H1 (cell line): Measurements from ENCODE around the gene PALM3. TPM values are rescaled to one million over a fixed set of nuclear protein-coding genes. Genes with fewer than 3 reads are reported as not detected.

Experiments
- CTCF ChIA-PET: fragments of 300-600 bp; sonication (Branson Sonifier 250); formaldehyde crosslinking; loops from one replicate; lab custom pipeline; 2021; ENCODE audit not compliant: partially characterized antibody; lab: Charles Lee
- POLR2A ChIA-PET: fragments of 300-600 bp; sonication (Branson Sonifier 250); formaldehyde crosslinking; loops from one replicate; lab custom pipeline; 2021; ENCODE audit warnings: inconsistent platforms; ENCODE audit not compliant: partially characterized antibody; lab: Charles Lee
- DNase-seq, 2 experiments: peaks; one replicate each; pipeline versions ENCODE4 v3.0.0 to v3.0.0-alpha.2; 2010 to 2022; ENCODE audit warnings: low spot score in 2 of 2, low read depth in 1 of 2, mixed read lengths in 1 of 2
- FAIRE-seq: peaks from 2 replicates; lab custom pipeline; 2011; peaks lifted over from hg19 to GRCh38; lab: Jason Lieb, UNC
- H2AFZ ChIP-seq: 2 replicates; pipeline ENCODE4 v1.8.1; 2012; ENCODE audit warnings: low read length, inconsistent platforms
- H2AK5ac ChIP-seq: 2 replicates; pipeline ENCODE4 v1.6.1; 2013; ENCODE audit warnings: low read depth, low read length
- H2BK120ac ChIP-seq: replicated peaks from 2 replicates; pipeline ENCODE3; 2013; ENCODE audit warnings: low read depth, low read length, inconsistent platforms
- H2BK12ac ChIP-seq: 2 replicates; pipeline ENCODE4 v1.6.1; 2013; ENCODE audit warnings: low read depth, low read length
- H2BK15ac ChIP-seq: 2 replicates; pipeline ENCODE4 v1.6.1; 2013; ENCODE audit warnings: low read length
- H2BK20ac ChIP-seq: 2 replicates; pipeline ENCODE4 v1.6.1; 2013; ENCODE audit warnings: low read length
- H2BK5ac ChIP-seq: 2 replicates; pipeline ENCODE4 v1.6.1; 2013; ENCODE audit warnings: low read depth, low read length
- H3K14ac ChIP-seq: 2 replicates; pipeline ENCODE4 v1.6.1; 2013; ENCODE audit warnings: inconsistent platforms; ENCODE audit not compliant: insufficient read length
- H3K18ac ChIP-seq: 2 replicates; pipeline ENCODE4 v1.6.1; 2013; ENCODE audit warnings: low read length; ENCODE audit errors: extremely low read depth
- H3K23ac ChIP-seq: 2 replicates; pipeline ENCODE4 v1.6.1; 2013; ENCODE audit warnings: inconsistent platforms; ENCODE audit not compliant: insufficient read length
- H3K23me2 ChIP-seq: 2 replicates; pipeline ENCODE4 v1.6.1; 2013; ENCODE audit warnings: low read depth, low read length
- H3K27ac ChIP-seq: 2 replicates; pipeline ENCODE4 v1.6.1; 2011; ENCODE audit warnings: low read depth, low read length, inconsistent platforms
- H3K27me3 ChIP-seq, 4 experiments: replicated peaks in 1 of 4; 1 replicate in 1 of 4; 2 replicates in 3 of 4; pipeline versions ENCODE4 v1.6.1 to v1.8.1; 2011 to 2013; ENCODE audit warnings: low read length in 3 of 4, mild to moderate bottlenecking in 3 of 4, inconsistent platforms in 2 of 4, mixed read lengths in 2 of 4, moderate library complexity in 1 of 4; ENCODE audit not compliant: control insufficient read depth in 3 of 4, insufficient read depth in 3 of 4; ENCODE audit errors: extremely low read depth in 1 of 4
- H3K36me3 ChIP-seq, 4 experiments: 2 replicates each; pipeline versions ENCODE4 v1.6.1 to v1.8.1; 2011 to 2013; ENCODE audit warnings: mild to moderate bottlenecking in 4 of 4, low read length in 3 of 4, moderate library complexity in 2 of 4, control low read depth in 1 of 4, inconsistent platforms in 1 of 4; ENCODE audit not compliant: insufficient read depth in 4 of 4, control insufficient read depth in 2 of 4
- H3K4ac ChIP-seq: replicated peaks from 2 replicates; pipeline ENCODE3; 2013; ENCODE audit warnings: low read length, low read depth, mixed read lengths, inconsistent platforms; ENCODE audit not compliant: insufficient read length
- H3K4me1 ChIP-seq, 4 experiments: replicated peaks in 1 of 4; 1 replicate in 1 of 4; 2 replicates in 3 of 4; pipeline versions ENCODE4 v1.6.1 to v1.8.1; 2011 to 2013; ENCODE audit warnings: low read length in 3 of 4, inconsistent platforms in 2 of 4, mixed read lengths in 1 of 4; ENCODE audit not compliant: insufficient read depth in 4 of 4, control insufficient read depth in 3 of 4
- H3K4me2 ChIP-seq, 2 experiments: 2 replicates each; pipeline versions ENCODE4 v1.6.1 to v1.8.1; 2011 to 2013; ENCODE audit warnings: low read depth in 2 of 2, low read length in 2 of 2, control low read depth in 1 of 2, inconsistent platforms in 1 of 2, mild to moderate bottlenecking in 1 of 2; ENCODE audit not compliant: insufficient read depth in 1 of 2
- H3K4me3 ChIP-seq, 4 experiments: fragments of 200-600, 300-600 bp in 1 of 4; sonication (generic), shearing (Covaris generic), sonication (Bioruptor Twin) in 1 of 4; 2 replicates each; pipeline versions ENCODE4 v1.5.1 to v1.8.1; 2011 to 2016; ENCODE audit warnings: low read length in 4 of 4, low read depth in 3 of 4, control low read depth in 2 of 4, inconsistent platforms in 2 of 4, mild to moderate bottlenecking in 2 of 4, mixed read lengths in 1 of 4, moderate library complexity in 1 of 4; ENCODE audit not compliant: insufficient read depth in 2 of 4; ENCODE audit errors: extremely low read depth in 1 of 4
- H3K56ac ChIP-seq: replicated peaks from 2 replicates; pipeline ENCODE3; 2013; ENCODE audit warnings: low read depth, mild to moderate bottlenecking, mixed read lengths, low read length, inconsistent platforms; ENCODE audit not compliant: insufficient read length
- H3K79me1 ChIP-seq: 2 replicates; pipeline ENCODE4 v1.6.1; 2013; ENCODE audit warnings: low read depth, low read length, control low read depth
- H3K79me2 ChIP-seq, 2 experiments: 2 replicates each; pipeline versions ENCODE4 v1.6.1 to v1.8.1; 2012 to 2013; ENCODE audit warnings: low read length in 2 of 2, mild to moderate bottlenecking in 2 of 2, inconsistent platforms in 1 of 2; ENCODE audit not compliant: insufficient read depth in 2 of 2, control insufficient read depth in 1 of 2
- H3K9ac ChIP-seq, 4 experiments: replicated peaks in 1 of 4; 1 replicate in 1 of 4; 2 replicates in 3 of 4; pipeline versions ENCODE4 v1.6.1 to v1.8.1; 2011 to 2013; ENCODE audit warnings: low read depth in 3 of 4, low read length in 3 of 4, control low read depth in 2 of 4, mild to moderate bottlenecking in 2 of 4, moderate library complexity in 2 of 4, inconsistent platforms in 1 of 4; ENCODE audit errors: extremely low read depth in 1 of 4
- H3K9me3 ChIP-seq, 2 experiments: 2 replicates each; pipeline versions ENCODE4 v1.6.1 to v1.8.1; 2012 to 2013; ENCODE audit warnings: mild to moderate bottlenecking in 2 of 2, moderate library complexity in 2 of 2, control low read depth in 1 of 2, inconsistent platforms in 1 of 2, low read depth in 1 of 2, low read length in 1 of 2, mixed read lengths in 1 of 2; ENCODE audit not compliant: insufficient read depth in 2 of 2
- H4K20me1 ChIP-seq, 2 experiments: replicated peaks in 1 of 2; 2 replicates each; pipeline versions ENCODE3 to v1.8.1; 2011 to 2013; ENCODE audit warnings: inconsistent platforms in 2 of 2, low read length in 2 of 2, mild to moderate bottlenecking in 1 of 2; ENCODE audit not compliant: insufficient read depth in 2 of 2, control insufficient read depth in 1 of 2
- H4K5ac ChIP-seq: 2 replicates; pipeline ENCODE4 v1.6.1; 2013; ENCODE audit warnings: low read length, low read depth, mixed read lengths, inconsistent platforms; ENCODE audit not compliant: insufficient read length
- H4K8ac ChIP-seq: 2 replicates; pipeline ENCODE4 v1.8.0; 2013; ENCODE audit warnings: mild to moderate bottlenecking, moderate library complexity, low read length, inconsistent platforms; ENCODE audit not compliant: insufficient read depth; ENCODE audit errors: extremely low read depth
- H4K91ac ChIP-seq: replicated peaks from 2 replicates; pipeline ENCODE3; 2013; ENCODE audit warnings: low read length, mixed read lengths, inconsistent platforms; ENCODE audit not compliant: insufficient read length
- BACH1 ChIP-seq: IDR thresholded peaks from 2 replicates; pipeline ENCODE4 v1.6.1; 2012; ENCODE audit warnings: low read length, improper control_type of control experiment
- BRCA1 ChIP-seq: IDR thresholded peaks from 2 replicates; pipeline ENCODE4 v1.6.1; 2012; ENCODE audit warnings: low read depth, low read length, improper control_type of control experiment
- CHD1 ChIP-seq: IDR thresholded peaks from 2 replicates; pipeline ENCODE4 v1.6.1; 2012; ENCODE audit warnings: low read depth, low read length, improper control_type of control experiment
- CTCF ChIP-seq, 3 experiments: IDR thresholded peaks; 1 replicate in 2 of 3; 2 replicates in 1 of 3; pipeline versions ENCODE4 v1.5.1 to v1.6.1; 2011; ENCODE audit warnings: low read length in 3 of 3, mild to moderate bottlenecking in 3 of 3, inconsistent platforms in 2 of 3, low read depth in 1 of 3, moderate library complexity in 1 of 3; ENCODE audit not compliant: insufficient read depth in 1 of 3; ENCODE audit errors: control extremely low read depth in 1 of 3
- EGR1 ChIP-seq: IDR thresholded peaks from 2 replicates; pipeline ENCODE4 v1.6.1; 2011; ENCODE audit warnings: low read depth, low read length, borderline replicate concordance
- HDAC2 ChIP-seq, 2 experiments: fragments of 300-600 bp in 1 of 2; sonication (generic) in 1 of 2; IDR thresholded peaks; 2 replicates each; pipeline ENCODE4 v1.6.1; 2011 to 2012; ENCODE audit warnings: low read depth in 2 of 2, low read length in 2 of 2, mild to moderate bottlenecking in 2 of 2, moderate library complexity in 2 of 2, borderline replicate concordance in 1 of 2, inconsistent platforms in 1 of 2
- JUN ChIP-seq: IDR thresholded peaks from 2 replicates; pipeline ENCODE4 v1.6.1; 2011; ENCODE audit warnings: low read depth, mild to moderate bottlenecking, improper control_type of control experiment, low read length
- NRF1 ChIP-seq: IDR thresholded peaks from 2 replicates; pipeline ENCODE4 v1.6.1; 2011; ENCODE audit warnings: mild to moderate bottlenecking, low read depth, low read length, improper control_type of control experiment
- POU5F1 ChIP-seq: IDR thresholded peaks from 2 replicates; pipeline ENCODE4 v1.6.1; 2011; ENCODE audit warnings: low read depth, mild to moderate bottlenecking, low read length, moderate library complexity
- RXRA ChIP-seq: IDR thresholded peaks from 2 replicates; pipeline ENCODE4 v1.6.1; 2011; ENCODE audit warnings: low read depth, mild to moderate bottlenecking, low read length, moderate library complexity; ENCODE audit not compliant: insufficient read depth
- SRF ChIP-seq: IDR thresholded peaks from 2 replicates; pipeline ENCODE4 v1.6.1; 2011; ENCODE audit warnings: mild to moderate bottlenecking, low read depth, low read length, moderate library complexity
- SUZ12 ChIP-seq: fragments of 200-600 bp; sonication (generic); IDR thresholded peaks from 2 replicates; pipeline ENCODE4 v1.6.1; 2012; ENCODE audit warnings: mild to moderate bottlenecking, inconsistent platforms, low read length, moderate library complexity, mixed read lengths
- WGBS, 2 experiments: shearing (Covaris generic) in 1 of 2; methylation state at CpG; one replicate each; pipeline versions ENCODE4 v1.1.6 to v1.1.7; 2013 to 2015; ENCODE audit warnings: low lambda C conversion rate in 2 of 2, mixed read lengths in 2 of 2, inconsistent platforms in 1 of 2, low coverage in 1 of 2, missing lambda C conversion rate in 1 of 2; ENCODE audit not compliant: insufficient replicate concordance in 2 of 2, insufficient coverage in 1 of 2, insufficient read length in 1 of 2; ENCODE audit errors: extremely low coverage in 1 of 2, missing lambda C conversion rate in 1 of 2; 5-methylcytosine and 5-hydroxymethylcytosine counted together
- polyA plus RNA-seq, 7 experiments: library from polyadenylated mRNA; depleted of rRNA in 3 of 7; stranded (reverse) in 5 of 7; unstranded in 2 of 7; fragments of >200 nt in 5 of 7; fragments of 200-250 nt in 2 of 7; gene quantifications; 1 replicate in 5 of 7; 2 replicates in 1 of 7; 4 replicates in 1 of 7; pipeline versions ENCODE4 v1.2.1 to v1.2.3, GENCODE V29; 2011 to 2013; ENCODE audit warnings: missing spikeins in 2 of 7, mixed read lengths in 2 of 7
- total RNA-seq: library from RNA; stranded (reverse); fragmentation: NEBNext Ultra II Directional; extraction: Animal tissue kit (Norgen Biotek cat#: 25700); gene quantifications from 2 replicates; pipeline ENCODE4 v1.2.1, GENCODE V29; 2021

The PALM3 gene
- total and polyA plus RNA-seq, 2 of the 8 experiments (the other 6 are each of a cell fraction or from before 2014, with no cell fraction given), result 5.8 to 31.3 TPM

DNA sequence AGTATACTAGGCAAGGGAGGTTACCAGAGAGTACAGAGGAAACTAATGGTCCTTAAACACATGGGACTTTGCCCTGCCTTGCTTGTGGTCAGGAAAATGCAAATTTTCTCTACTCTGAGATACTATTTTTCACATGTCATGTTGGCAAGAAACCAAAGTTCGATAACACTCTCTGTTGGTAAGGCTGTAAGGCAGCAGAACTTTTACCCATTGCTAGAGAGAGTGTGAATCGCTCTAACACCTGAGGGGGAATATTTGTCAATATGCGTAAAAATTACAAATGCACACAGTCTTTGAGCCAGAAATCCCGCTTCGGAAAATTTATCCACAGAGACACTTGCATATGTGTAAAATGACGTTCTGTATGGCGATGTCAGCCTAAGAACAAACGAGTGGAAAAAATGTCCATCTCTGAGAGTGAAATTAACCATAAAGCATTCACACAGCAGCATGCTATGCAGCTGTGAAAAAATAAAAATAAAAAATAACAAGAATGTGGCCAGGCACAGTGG is 46.3 kb downstream of the PALM3 start:
- Histone ChIP-seq H3K14ac (no peak overlapping the region), H4K91ac (no peak overlapping the region), H2BK15ac (no peak overlapping the region), H2BK12ac (no peak overlapping the region), H2AFZ (no peak overlapping the region), H3K9me3 (0 out of 4 replicates have a peak, but pooled peaks cover 0 to 4% of the 10 kb centered on the region in 2 experiments), H3K4ac (no peak overlapping the region), H3K36me3 (no peaks in the 10 kb centered on the region), H3K23ac (no peak overlapping the region), H3K23me2 (no peaks in the 10 kb centered on the region), H2BK20ac (no peak overlapping the region), H3K27me3 (no peaks in the 10 kb centered on the region), H2BK120ac (no peak overlapping the region), H3K79me1 (no peaks in the 10 kb centered on the region), H4K20me1 (no peaks in the 10 kb centered on the region), H3K27ac (no peak overlapping the region), H2AK5ac (no peak overlapping the region), H3K79me2 (no peaks in the 10 kb centered on the region), H3K4me2 (no peak overlapping the region), H4K5ac (no peak overlapping the region), H2BK5ac (no peak overlapping the region), H3K56ac (no peak overlapping the region), H4K8ac (no peak overlapping the region), H3K4me3 (no peak overlapping the region), H3K18ac (no peak overlapping the region), H3K9ac (no peak overlapping the region), H3K4me1 (no peaks in the 10 kb centered on the region)
- DNase-seq (no peak), FAIRE-seq (no peak)
- 79% methylated on average over 8 of the region's 8 CpGs; no CpG with 5 or more reads in 1 of the 2 experiments for WGBS, 2 experiments
- ChIA-PET CTCF (interaction anchor here (1.0 kb wide), 1 partner anchor 9 kb away, joined by 3 read pairs; no protein-coding TSS in a partner anchor), POLR2A (interaction anchor here (0.6 kb wide), 1 partner anchor 42 kb away, joined by 3 read pairs; no protein-coding TSS in a partner anchor)
- no peak for TF ChIP-seq JUN
- TF ChIP-seq CTCF (IDR thresholded peaks at IDR 0.05; ENCODE audit: control extremely low read depth in 1 of 3, insufficient read depth in 1 of 3, low read depth in 1 of 3, low read length in 3 of 3), result no peak
- TF ChIP-seq EGR1, result no peak
- TF ChIP-seq POU5F1, result no peak
- no peak for TF ChIP-seq RXRA
- no peak for TF ChIP-seq CHD1
- no peak for TF ChIP-seq SUZ12
- TF ChIP-seq BRCA1, result no peak
- TF ChIP-seq HDAC2 (IDR thresholded peaks at IDR 0.05; ENCODE audit: borderline replicate concordance in 1 of 2, low read depth in 2 of 2, low read length in 2 of 2), result no peak
- no peak for TF ChIP-seq BACH1
- no peak for TF ChIP-seq SRF
- TF ChIP-seq NRF1, result no peak
